ENCODE measurements around the gene FTMT.
"Not testable (repeated sequence)": the region's sequence is repeated elsewhere in the genome, so short reads cannot be mapped to it uniquely, and the experiment has no call there.

The FTMT gene

GRCh38 chr5:121851643-121852574 lies at the start of gene FTMT:
TSS of gene FTMT (plus strand) at chr5:121851882. CDS start at chr5:121851964, 82 bp downstream.
- Histone ChIP-seq H3K9me3 (ENCODE audit: control insufficient read depth in 1 of 2, low read length in 2 of 2) (peaks cover 0 to 4% of the 10 kb centered on the region in 2 donors), H3K27me3 (ENCODE audit: low read depth, low read length) (no peaks in the 10 kb centered on the region), H3K36me3 (ENCODE audit: control insufficient read depth in 1 of 2, insufficient read depth in 2 of 2, low read length in 2 of 2) (no peaks in the 10 kb centered on the region), H3K4me1 (ENCODE audit: control insufficient read depth in 1 of 2, insufficient read depth in 2 of 2, low read length in 2 of 2) (no peaks in the 10 kb centered on the region), H3K4me3 (ENCODE audit: low read depth in 1 of 2, low read length in 2 of 2) (no peak within 1 kb of the TSS), H3K27ac (ENCODE audit: low read length) (no peak within 1 kb of the TSS)

- not testable (repeated sequence) for H3K9me3 ChIP-seq (ENCODE audit: control insufficient read depth in 1 of 2, low read length in 2 of 2); H3K36me3 ChIP-seq (ENCODE audit: control insufficient read depth in 1 of 2, insufficient read depth in 2 of 2, low read length in 2 of 2); H3K4me1 ChIP-seq (ENCODE audit: control insufficient read depth in 1 of 2, insufficient read depth in 2 of 2, low read length in 2 of 2); H3K27me3 ChIP-seq (ENCODE audit: low read depth, low read length); H3K27ac ChIP-seq (ENCODE audit: low read length); H3K4me3 ChIP-seq (ENCODE audit: low read depth in 1 of 2, low read length in 2 of 2)
Measured at GRCh38 chr5:121805251-121805650, 46.4 kb upstream of the FTMT start.

- Histone ChIP-seq H3K27me3 (ENCODE audit: low read depth, low read length) (no peaks in the 10 kb centered on the region), H3K36me3 (ENCODE audit: control insufficient read depth in 1 of 2, insufficient read depth in 2 of 2, low read length in 2 of 2) (no peaks in the 10 kb centered on the region), H3K27ac (ENCODE audit: low read length) (no peak overlapping the region), H3K9me3 (ENCODE audit: control insufficient read depth in 1 of 2, low read length in 2 of 2) (no peaks in the 10 kb centered on the region), H3K4me1 (ENCODE audit: control insufficient read depth in 1 of 2, insufficient read depth in 2 of 2, low read length in 2 of 2) (no peaks in the 10 kb centered on the region), H3K4me3 (ENCODE audit: low read depth in 1 of 2, low read length in 2 of 2) (no peak overlapping the region)
Measured at GRCh38 chr5:121805911-121806310, 45.8 kb upstream of the FTMT start.

- Histone ChIP-seq H3K9me3 (ENCODE audit: control insufficient read depth in 1 of 2, low read length in 2 of 2) (no peaks in the 10 kb centered on the region), H3K4me1 (ENCODE audit: control insufficient read depth in 1 of 2, insufficient read depth in 2 of 2, low read length in 2 of 2) (no peaks in the 10 kb centered on the region), H3K27ac (ENCODE audit: low read length) (no peak overlapping the region), H3K36me3 (ENCODE audit: control insufficient read depth in 1 of 2, insufficient read depth in 2 of 2, low read length in 2 of 2) (no peaks in the 10 kb centered on the region), H3K27me3 (ENCODE audit: low read depth, low read length) (no peaks in the 10 kb centered on the region), H3K4me3 (ENCODE audit: low read depth in 1 of 2, low read length in 2 of 2) (no peak overlapping the region)
Measured at GRCh38 chr5:121816164-121816563, 35.5 kb upstream of the FTMT start.

GRCh38 chr5:121819682-121820261 lies 31.9 kb upstream of the FTMT start:
- H3K27ac ChIP-seq (ENCODE audit: low read length): no peak overlapping the region
- H3K4me1 ChIP-seq (ENCODE audit: control insufficient read depth in 1 of 2, insufficient read depth in 2 of 2, low read length in 2 of 2): no peaks in the 10 kb centered on the region
- no peaks in the 10 kb centered on the region for H3K9me3 ChIP-seq (ENCODE audit: control insufficient read depth in 1 of 2, low read length in 2 of 2)
- H3K36me3 ChIP-seq (ENCODE audit: control insufficient read depth in 1 of 2, insufficient read depth in 2 of 2, low read length in 2 of 2): no peaks in the 10 kb centered on the region
- H3K4me3 ChIP-seq (ENCODE audit: low read depth in 1 of 2, low read length in 2 of 2): no peak overlapping the region
- H3K27me3 ChIP-seq (ENCODE audit: low read depth, low read length): no peaks in the 10 kb centered on the region

GRCh38 chr5:121833617-121834016 lies 18.1 kb upstream of the FTMT start:
- no peaks in the 10 kb centered on the region for H3K4me1 ChIP-seq (ENCODE audit: control insufficient read depth in 1 of 2, insufficient read depth in 2 of 2, low read length in 2 of 2)
- H3K4me3 ChIP-seq (ENCODE audit: low read depth in 1 of 2, low read length in 2 of 2): no peak overlapping the region
- no peak overlapping the region for H3K27ac ChIP-seq (ENCODE audit: low read length)
- H3K36me3 ChIP-seq (ENCODE audit: control insufficient read depth in 1 of 2, insufficient read depth in 2 of 2, low read length in 2 of 2): no peaks in the 10 kb centered on the region
- H3K9me3 ChIP-seq (ENCODE audit: control insufficient read depth in 1 of 2, low read length in 2 of 2): no peaks in the 10 kb centered on the region
- H3K27me3 ChIP-seq (ENCODE audit: low read depth, low read length): no peaks in the 10 kb centered on the region

GRCh38 chr5:121834021-121834420 lies 17.7 kb upstream of the FTMT start:
- no peaks in the 10 kb centered on the region for H3K9me3 ChIP-seq (ENCODE audit: control insufficient read depth in 1 of 2, low read length in 2 of 2)
- no peak overlapping the region for H3K27ac ChIP-seq (ENCODE audit: low read length)
- H3K36me3 ChIP-seq (ENCODE audit: control insufficient read depth in 1 of 2, insufficient read depth in 2 of 2, low read length in 2 of 2): no peaks in the 10 kb centered on the region
- H3K4me3 ChIP-seq (ENCODE audit: low read depth in 1 of 2, low read length in 2 of 2): no peak overlapping the region
- no peaks in the 10 kb centered on the region for H3K27me3 ChIP-seq (ENCODE audit: low read depth, low read length)
- H3K4me1 ChIP-seq (ENCODE audit: control insufficient read depth in 1 of 2, insufficient read depth in 2 of 2, low read length in 2 of 2): no peaks in the 10 kb centered on the region

GRCh38 chr5:121841892-121842291 lies 9.8 kb upstream of the FTMT start:
- no peak overlapping the region for H3K27ac ChIP-seq (ENCODE audit: low read length)
- no peaks in the 10 kb centered on the region for H3K27me3 ChIP-seq (ENCODE audit: low read depth, low read length)
- no peaks in the 10 kb centered on the region for H3K36me3 ChIP-seq (ENCODE audit: control insufficient read depth in 1 of 2, insufficient read depth in 2 of 2, low read length in 2 of 2)
- H3K4me1 ChIP-seq (ENCODE audit: control insufficient read depth in 1 of 2, insufficient read depth in 2 of 2, low read length in 2 of 2): no peaks in the 10 kb centered on the region
- no peak overlapping the region for H3K4me3 ChIP-seq (ENCODE audit: low read depth in 1 of 2, low read length in 2 of 2)
- H3K9me3 ChIP-seq (ENCODE audit: control insufficient read depth in 1 of 2, low read length in 2 of 2): no peaks in the 10 kb centered on the region

GRCh38 chr5:121850272-121850671 lies 1.4 kb upstream of the FTMT start:
- Histone ChIP-seq H3K27ac (ENCODE audit: low read length) (no peak overlapping the region), H3K27me3 (ENCODE audit: low read depth, low read length) (no peaks in the 10 kb centered on the region), H3K36me3 (ENCODE audit: control insufficient read depth in 1 of 2, insufficient read depth in 2 of 2, low read length in 2 of 2) (no peaks in the 10 kb centered on the region)

GRCh38 chr5:121853850-121854249 lies 2.2 kb downstream of the FTMT start:
- Histone ChIP-seq H3K27me3 (ENCODE audit: low read depth, low read length) (no peaks in the 10 kb centered on the region), H3K9me3 (ENCODE audit: control insufficient read depth in 1 of 2, low read length in 2 of 2) (peaks cover 0 to 4% of the 10 kb centered on the region in 2 donors), H3K4me3 (ENCODE audit: low read depth in 1 of 2, low read length in 2 of 2) (no peak overlapping the region), H3K36me3 (ENCODE audit: control insufficient read depth in 1 of 2, insufficient read depth in 2 of 2, low read length in 2 of 2) (no peaks in the 10 kb centered on the region), H3K27ac (ENCODE audit: low read length) (no peak overlapping the region), H3K4me1 (ENCODE audit: control insufficient read depth in 1 of 2, insufficient read depth in 2 of 2, low read length in 2 of 2) (no peaks in the 10 kb centered on the region)

More at GRCh38 chr5:121850272-121850671, 1.4 kb upstream of the FTMT start:
- H3K4me3 ChIP-seq (ENCODE audit: low read depth in 1 of 2, low read length in 2 of 2): no peak overlapping the region
- peaks cover 0 to 4% of the 10 kb centered on the region in 2 donors for H3K9me3 ChIP-seq (ENCODE audit: control insufficient read depth in 1 of 2, low read length in 2 of 2)
- H3K4me1 ChIP-seq (ENCODE audit: control insufficient read depth in 1 of 2, insufficient read depth in 2 of 2, low read length in 2 of 2): no peaks in the 10 kb centered on the region

GRCh38 chr5:121862801-121863200 lies 11.1 kb downstream of the FTMT start:
- Histone ChIP-seq H3K9me3 (ENCODE audit: control insufficient read depth in 1 of 2, low read length in 2 of 2) (no peaks in the 10 kb centered on the region), H3K27me3 (ENCODE audit: low read depth, low read length) (no peaks in the 10 kb centered on the region), H3K36me3 (ENCODE audit: control insufficient read depth in 1 of 2, insufficient read depth in 2 of 2, low read length in 2 of 2) (no peaks in the 10 kb centered on the region), H3K27ac (ENCODE audit: low read length) (no peak overlapping the region), H3K4me3 (ENCODE audit: low read depth in 1 of 2, low read length in 2 of 2) (no peak overlapping the region), H3K4me1 (ENCODE audit: control insufficient read depth in 1 of 2, insufficient read depth in 2 of 2, low read length in 2 of 2) (no peaks in the 10 kb centered on the region)
